ENCODE results near the gene CLN5. TPM values are rescaled to one million over a fixed set of nuclear protein-coding genes. Genes with fewer than 3 reads are reported as not detected.

CLN5 gene
- polyA plus RNA-seq, 1 experiment: 38.6 TPM

GRCh38 chr13:76950101-76950500 lies 41.8 kb upstream of the CLN5 start:
- no peak overlapping the region for H3K27ac ChIP-seq (ENCODE audit: low read depth, low read length)
- peaks cover 3% of the 10 kb centered on the region for H3K27me3 ChIP-seq (ENCODE audit: control insufficient read depth, insufficient read depth, low read length)
- DNase-seq (ENCODE audit: low read depth, low spot score): no peak
- ChIA-PET CTCF (no interaction called here), POLR2A (no interaction called here)
- H3K9me3 ChIP-seq (ENCODE audit: control insufficient read depth, insufficient read depth, low read length): no peaks in the 10 kb centered on the region
- H3K4me3 ChIP-seq (ENCODE audit: low read depth, low read length): no peak overlapping the region
- TF ChIP-seq, protein P1, sequence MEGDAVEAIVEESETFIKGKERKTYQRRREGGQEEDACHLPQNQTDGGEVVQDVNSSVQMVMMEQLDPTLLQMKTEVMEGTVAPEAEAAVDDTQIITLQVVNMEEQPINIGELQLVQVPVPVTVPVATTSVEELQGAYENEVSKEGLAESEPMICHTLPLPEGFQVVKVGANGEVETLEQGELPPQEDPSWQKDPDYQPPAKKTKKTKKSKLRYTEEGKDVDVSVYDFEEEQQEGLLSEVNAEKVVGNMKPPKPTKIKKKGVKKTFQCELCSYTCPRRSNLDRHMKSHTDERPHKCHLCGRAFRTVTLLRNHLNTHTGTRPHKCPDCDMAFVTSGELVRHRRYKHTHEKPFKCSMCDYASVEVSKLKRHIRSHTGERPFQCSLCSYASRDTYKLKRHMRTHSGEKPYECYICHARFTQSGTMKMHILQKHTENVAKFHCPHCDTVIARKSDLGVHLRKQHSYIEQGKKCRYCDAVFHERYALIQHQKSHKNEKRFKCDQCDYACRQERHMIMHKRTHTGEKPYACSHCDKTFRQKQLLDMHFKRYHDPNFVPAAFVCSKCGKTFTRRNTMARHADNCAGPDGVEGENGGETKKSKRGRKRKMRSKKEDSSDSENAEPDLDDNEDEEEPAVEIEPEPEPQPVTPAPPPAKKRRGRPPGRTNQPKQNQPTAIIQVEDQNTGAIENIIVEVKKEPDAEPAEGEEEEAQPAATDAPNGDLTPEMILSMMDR (IDR thresholded peaks at IDR 0.05; ENCODE audit: low read depth, low read length): no peak

- Histone ChIP-seq H3K27ac (ENCODE audit: low read depth, low read length) (no peak overlapping the region), H3K27me3 (ENCODE audit: control insufficient read depth, insufficient read depth, low read length) (peaks cover 3% of the 10 kb centered on the region), H3K9me3 (ENCODE audit: control insufficient read depth, insufficient read depth, low read length) (no peaks in the 10 kb centered on the region), H3K4me3 (ENCODE audit: low read depth, low read length) (no peak overlapping the region)
- POLR2A ChIA-PET: interaction anchor here (0.7 kb wide), 1 partner anchor 17 kb away, joined by 3 read pairs; no protein-coding TSS in a partner anchor
- TF ChIP-seq, protein P1 (IDR thresholded peaks at IDR 0.05; ENCODE audit: low read depth, low read length): no peak
- DNase-seq (ENCODE audit: low read depth, low spot score): no peak
- CTCF ChIA-PET: no interaction called here
Measured at GRCh38 chr13:76953968-76954367, 37.9 kb upstream of the CLN5 start.

- Histone ChIP-seq H3K27me3 (ENCODE audit: control insufficient read depth, insufficient read depth, low read length) (peaks cover 3% of the 10 kb centered on the region), H3K27ac (ENCODE audit: low read depth, low read length) (no peak overlapping the region), H3K9me3 (ENCODE audit: control insufficient read depth, insufficient read depth, low read length) (peaks cover 4% of the 10 kb centered on the region), H3K4me3 (ENCODE audit: low read depth, low read length) (no peak overlapping the region)
- DNase-seq (ENCODE audit: low read depth, low spot score): no peak
- TF ChIP-seq, protein P1 (IDR thresholded peaks at IDR 0.05; ENCODE audit: low read depth, low read length): no peak
- POLR2A ChIA-PET: interaction anchor here (0.7 kb wide), 1 partner anchor 18 kb away, joined by 3 read pairs; no protein-coding TSS in a partner anchor
- CTCF ChIA-PET: interaction anchor here (0.5 kb wide), 1 partner anchor 119 kb away, joined by 3 read pairs; no protein-coding TSS in a partner anchor
Measured at GRCh38 chr13:76954538-76954937, 37.3 kb upstream of the CLN5 start.

GRCh38 chr13:76955193-76955592 lies 36.7 kb upstream of the CLN5 start:
- CTCF ChIA-PET: interaction anchor here (2.6 kb wide), 1 partner anchor 25 kb away, joined by 15 read pairs; no protein-coding TSS in a partner anchor
- no peak overlapping the region for H3K4me3 ChIP-seq (ENCODE audit: low read depth, low read length)
- H3K27ac ChIP-seq (ENCODE audit: low read depth, low read length): no peak overlapping the region
- no peak for DNase-seq (ENCODE audit: low read depth, low spot score)
- TF ChIP-seq, protein P1 (IDR thresholded peaks at IDR 0.05; ENCODE audit: low read depth, low read length): no peak
- H3K9me3 ChIP-seq (ENCODE audit: control insufficient read depth, insufficient read depth, low read length): peaks cover 9% of the 10 kb centered on the region
- peaks cover 3% of the 10 kb centered on the region for H3K27me3 ChIP-seq (ENCODE audit: control insufficient read depth, insufficient read depth, low read length)
- POLR2A ChIA-PET: no interaction called here

- Histone ChIP-seq H3K27me3 (ENCODE audit: control insufficient read depth, insufficient read depth, low read length) (peaks cover 3% of the 10 kb centered on the region), H3K9me3 (ENCODE audit: control insufficient read depth, insufficient read depth, low read length) (peaks cover 9% of the 10 kb centered on the region), H3K27ac (ENCODE audit: low read depth, low read length) (no peak overlapping the region), H3K4me3 (ENCODE audit: low read depth, low read length) (no peak overlapping the region)
- CTCF ChIA-PET: interaction anchor here (2.6 kb wide), 1 partner anchor 24 kb away, joined by 15 read pairs; no protein-coding TSS in a partner anchor
- DNase-seq (ENCODE audit: low read depth, low spot score): no peak
- POLR2A ChIA-PET: no interaction called here
- TF ChIP-seq, protein P1 (IDR thresholded peaks at IDR 0.05; ENCODE audit: low read depth, low read length): no peak
Measured at GRCh38 chr13:76955661-76956060, 36.2 kb upstream of the CLN5 start.

Data from AG04450 (cell line).